Stomach (tissue), 9 donors: Measurements from ENCODE around the gene FUT9. TPM values are rescaled to one million over a fixed set of nuclear protein-coding genes. Genes with fewer than 3 reads are reported as not detected.

Source experiments
- DNase-seq, 2 donors: peaks; one replicate each; pipeline versions ENCODE4 v3.0.0 to v3.0.0-alpha.2; 2013 to 2019
- H3K27ac ChIP-seq, 5 donors: fragments of 200-600 bp in 4 of 5; sonication (generic) in 4 of 5; one replicate each; pipeline ENCODE4 v1.5.1; 2013 to 2019; ENCODE audit warnings: mild to moderate bottlenecking in 1 of 5, moderate library complexity in 1 of 5
- H3K27me3 ChIP-seq, 3 donors: fragments of 200-600 bp; sonication (generic); one replicate each; pipeline ENCODE4 v1.5.1; 2017 to 2019; ENCODE audit warnings: mixed run types in 1 of 3
- H3K36me3 ChIP-seq, 4 donors: fragments of 200-600 bp; sonication (generic); 1 replicate in 3 of 4; 2 replicates in 1 of 4; pipeline ENCODE4 v1.5.1; 2016 to 2019
- H3K4me1 ChIP-seq, 4 donors: fragments of 200-600 bp; sonication (generic); one replicate each; pipeline ENCODE4 v1.5.1; 2016 to 2019
- H3K4me3 ChIP-seq, 4 donors: fragments of 200-600 bp; sonication (generic) in 3 of 4; one replicate each; pipeline ENCODE4 v1.5.1; 2016 to 2019; ENCODE audit warnings: mild to moderate bottlenecking in 1 of 4
- H3K9me3 ChIP-seq, 4 donors: fragments of 200-600 bp; sonication (generic); one replicate each; pipeline ENCODE4 v1.5.1; 2016 to 2019
- EP300 ChIP-seq: sonication (generic); formaldehyde crosslinking; IDR thresholded peaks from one replicate; pipeline ENCODE4 v1.6.1; 2017; ENCODE audit warnings: antibody characterized with exemption
- POLR2A ChIP-seq, 4 donors: fragments of 450-650 bp; IDR thresholded peaks; one replicate each; pipeline ENCODE4 v1.6.1; 2016; ENCODE audit warnings: antibody characterized with exemption in 4 of 4, control low read depth in 2 of 4, mild to moderate bottlenecking in 1 of 4, moderate library complexity in 1 of 4
- POLR2AphosphoS5 ChIP-seq, 3 donors: sonication (generic); formaldehyde crosslinking; IDR thresholded peaks; one replicate each; pipeline ENCODE4 v1.6.1; 2016; ENCODE audit warnings: antibody characterized with exemption in 3 of 3
- WGBS, 5 donors: extraction: QIAGEN DNeasy Blood & Tissue Kit in 3 of 5; methylation state at CpG; one replicate each; pipeline versions ENCODE4 v1.1.5 to v1.1.7; 2013 to 2018; 5-methylcytosine and 5-hydroxymethylcytosine counted together
- intact Hi-C: fragments of 100-400 bp; cut with DNase I; formaldehyde crosslinking; loops from one replicate; pipeline ENCODE4 v1.15.1; 2023; ENCODE audit warnings: low total_unique reads
- polyA plus RNA-seq, 3 donors: library from polyadenylated mRNA; stranded (reverse); fragments of 200-250 nt; gene quantifications; one replicate each; pipeline ENCODE4 v1.2.3, GENCODE V29; 2013
- total RNA-seq, 5 donors: library from RNA; depleted of rRNA; stranded (reverse); fragments of >200 nt; gene quantifications; one replicate each; pipeline versions ENCODE4 v1.1.0 to v1.2.3, GENCODE V29; 2014 to 2016
- TF ChIP-seq, protein P1 (sequence below), 7 experiments: fragments of 450-650 bp in 4 of 7; fragments of 200-600 bp in 3 of 7; sonication (generic) in 3 of 7; IDR thresholded peaks; one replicate each; pipeline ENCODE4 v1.5.1; 2016 to 2019; ENCODE audit warnings: antibody characterized with exemption in 7 of 7, control low read depth in 2 of 7, mild to moderate bottlenecking in 1 of 7
- donor health status: healthy with polysubstance abuse.
- donor health status: Bipolar disorder and iron deficiency.
- donor health status: healthy.

FUT9 gene
- total and polyA plus RNA-seq, 8 donors: under 0.01 to 98.0 (median 2.5) TPM

GRCh38 chr6:96032661-96033060 is 16.9 kb downstream of the FUT9 start:
- intact Hi-C loops: no loop called here
- TF ChIP-seq EP300: no peak
- TF ChIP-seq POLR2AphosphoS5 (IDR thresholded peaks at IDR 0.05): no peak
- no peak for TF ChIP-seq POLR2A (IDR thresholded peaks at IDR 0.05)
- TF ChIP-seq, protein P1, sequence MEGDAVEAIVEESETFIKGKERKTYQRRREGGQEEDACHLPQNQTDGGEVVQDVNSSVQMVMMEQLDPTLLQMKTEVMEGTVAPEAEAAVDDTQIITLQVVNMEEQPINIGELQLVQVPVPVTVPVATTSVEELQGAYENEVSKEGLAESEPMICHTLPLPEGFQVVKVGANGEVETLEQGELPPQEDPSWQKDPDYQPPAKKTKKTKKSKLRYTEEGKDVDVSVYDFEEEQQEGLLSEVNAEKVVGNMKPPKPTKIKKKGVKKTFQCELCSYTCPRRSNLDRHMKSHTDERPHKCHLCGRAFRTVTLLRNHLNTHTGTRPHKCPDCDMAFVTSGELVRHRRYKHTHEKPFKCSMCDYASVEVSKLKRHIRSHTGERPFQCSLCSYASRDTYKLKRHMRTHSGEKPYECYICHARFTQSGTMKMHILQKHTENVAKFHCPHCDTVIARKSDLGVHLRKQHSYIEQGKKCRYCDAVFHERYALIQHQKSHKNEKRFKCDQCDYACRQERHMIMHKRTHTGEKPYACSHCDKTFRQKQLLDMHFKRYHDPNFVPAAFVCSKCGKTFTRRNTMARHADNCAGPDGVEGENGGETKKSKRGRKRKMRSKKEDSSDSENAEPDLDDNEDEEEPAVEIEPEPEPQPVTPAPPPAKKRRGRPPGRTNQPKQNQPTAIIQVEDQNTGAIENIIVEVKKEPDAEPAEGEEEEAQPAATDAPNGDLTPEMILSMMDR (IDR thresholded peaks at IDR 0.05): no peak
- WGBS, 5 donors: 31 to 53% (median 37%) methylated on average over 7 of the region's 7 CpGs
- no peaks in the 10 kb centered on the region for H3K27me3 ChIP-seq
- DNase-seq: peak in 1 of 2 donors; percentile 3
- H3K4me1 ChIP-seq: peaks cover 0 to under 1% (median 0%) of the 10 kb centered on the region in 4 donors
- peak overlapping the region in 1 of 5 donors; percentile 49 for H3K27ac ChIP-seq
- H3K9me3 ChIP-seq: no peaks in the 10 kb centered on the region
- H3K4me3 ChIP-seq: no peak overlapping the region
- H3K36me3 ChIP-seq: no peaks in the 10 kb centered on the region

DNA sequence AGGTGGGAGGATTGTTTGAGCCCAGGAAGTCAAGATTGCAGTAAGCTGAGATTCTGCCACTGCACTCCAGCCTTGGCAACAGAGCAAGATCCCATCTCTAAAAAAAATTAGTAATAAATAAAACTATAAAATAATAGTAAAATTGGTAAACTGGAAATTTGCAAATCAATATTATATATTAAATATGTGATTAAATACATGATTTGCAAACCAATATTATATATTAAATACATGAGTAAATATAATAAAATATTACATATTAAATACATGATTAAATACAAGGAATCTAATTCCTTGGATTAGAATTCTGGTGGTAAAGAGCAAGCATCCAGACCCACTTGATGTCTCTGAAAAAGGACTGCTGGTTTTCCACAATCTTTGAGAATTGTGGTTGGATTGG is 35.8 kb downstream of the FUT9 start:
- no peak for TF ChIP-seq POLR2A (IDR thresholded peaks at IDR 0.05)
- TF ChIP-seq EP300: no peak
- TF ChIP-seq POLR2AphosphoS5 (IDR thresholded peaks at IDR 0.05): no peak
- Histone ChIP-seq H3K36me3 (no peaks in the 10 kb centered on the region), H3K27me3 (no peaks in the 10 kb centered on the region), H3K9me3 (no peaks in the 10 kb centered on the region), H3K4me3 (no peak overlapping the region), H3K4me1 (no peaks in the 10 kb centered on the region), H3K27ac (no peak overlapping the region)
- intact Hi-C loops: no loop called here
- no peak for DNase-seq

- no peaks in the 10 kb centered on the region for H3K27me3 ChIP-seq
- H3K36me3 ChIP-seq: peaks cover 0 to under 1% (median 0%) of the 10 kb centered on the region in 4 donors
- no peak for DNase-seq
- intact Hi-C loops: no loop called here
- H3K27ac ChIP-seq: no peak overlapping the region
- no peak overlapping the region for H3K4me3 ChIP-seq
- no peaks in the 10 kb centered on the region for H3K9me3 ChIP-seq
- no peak for TF ChIP-seq POLR2A (IDR thresholded peaks at IDR 0.05)
- WGBS, 5 donors: 36 to 57% (median 42%) methylated on average over 4 of the region's 4 CpGs
- H3K4me1 ChIP-seq: no peaks in the 10 kb centered on the region
These were observed 42.3 kb downstream of the FUT9 start for GRCh38 chr6:96058082-96058481.

DNA sequence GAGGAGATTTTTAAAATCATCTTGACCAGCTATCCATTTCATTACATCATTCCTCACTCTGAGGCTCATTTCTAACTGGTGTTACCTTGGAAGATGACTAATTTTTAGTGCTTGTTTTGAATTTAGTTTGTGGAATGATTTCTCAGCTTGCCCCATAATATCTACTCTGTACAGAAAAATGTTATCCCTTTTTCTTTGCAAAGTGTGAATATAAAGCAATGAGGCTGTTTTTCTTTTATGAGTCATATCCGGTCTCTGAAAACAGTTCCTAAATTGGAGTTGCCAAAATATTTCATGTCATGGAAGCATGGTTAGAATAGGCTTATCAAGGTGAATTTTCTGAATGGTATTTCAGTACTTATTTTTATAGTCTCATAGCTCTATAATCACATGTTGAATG is 43.8 kb downstream of the FUT9 start:
- TF ChIP-seq POLR2AphosphoS5 (IDR thresholded peaks at IDR 0.05) (no peak), POLR2A (IDR thresholded peaks at IDR 0.05) (no peak), EP300 (no peak)
- TF ChIP-seq, protein P1 (IDR thresholded peaks at IDR 0.05): no peak
- Histone ChIP-seq H3K36me3 (peaks cover 0 to 5% (median 0%) of the 10 kb centered on the region in 4 donors), H3K4me3 (no peak overlapping the region), H3K9me3 (no peaks in the 10 kb centered on the region), H3K27me3 (no peaks in the 10 kb centered on the region), H3K27ac (no peak overlapping the region), H3K4me1 (no peaks in the 10 kb centered on the region)
- 32 to 55% (median 47%) methylated on average over 1 of the region's 1 CpG for WGBS, 5 donors
- DNase-seq: no peak
- intact Hi-C loops: no loop called here

- peaks cover 0 to 5% (median 0%) of the 10 kb centered on the region in 4 donors for H3K36me3 ChIP-seq
- H3K9me3 ChIP-seq: no peaks in the 10 kb centered on the region
- WGBS, 5 donors: 86 to 94% (median 89%) methylated on average over 2 of the region's 2 CpGs
- DNase-seq: no peak
- no peaks in the 10 kb centered on the region for H3K4me1 ChIP-seq
- intact Hi-C loops: no loop called here
- no peak overlapping the region for H3K4me3 ChIP-seq
- no peak overlapping the region for H3K27ac ChIP-seq
- H3K27me3 ChIP-seq: no peaks in the 10 kb centered on the region
- TF ChIP-seq POLR2AphosphoS5 (IDR thresholded peaks at IDR 0.05) (no peak), EP300 (no peak)
- TF ChIP-seq, protein P1 (IDR thresholded peaks at IDR 0.05): no peak
These were observed 44.5 kb downstream of the FUT9 start for GRCh38 chr6:96060249-96060648.
